Hepatocyte (in vitro differentiated cells): ENCODE results near the gene FEM1C. TPM values are rescaled to one million over a fixed set of nuclear protein-coding genes. Genes with fewer than 3 reads are reported as not detected.

Experiments
- DNase-seq: peaks from one replicate; pipeline ENCODE4 v3.0.0-alpha.2; 2016; ENCODE audit warnings: low spot score
- H2AFZ ChIP-seq: fragments of 200-600 bp; sonication (generic); 2 replicates; pipeline ENCODE4 v1.6.0; 2016; ENCODE audit warnings: antibody characterized with exemption, mild to moderate bottlenecking
- H3K27ac ChIP-seq: fragments of 200-600 bp; sonication (generic); 2 replicates; pipeline ENCODE4 v1.5.1; 2016; ENCODE audit warnings: mild to moderate bottlenecking
- H3K27me3 ChIP-seq: fragments of 200-600 bp; sonication (generic); 2 replicates; pipeline ENCODE4 v1.6.1; 2016
- H3K36me3 ChIP-seq: fragments of 200-600 bp; sonication (generic); replicated peaks from 2 replicates; pipeline ENCODE4 v1.5.1; 2016; ENCODE audit warnings: low read depth; ENCODE audit not compliant: insufficient read depth
- H3K4me1 ChIP-seq: fragments of 200-600 bp; sonication (generic); 2 replicates; pipeline ENCODE4 v1.5.1; 2016; ENCODE audit warnings: mild to moderate bottlenecking, moderate library complexity; ENCODE audit not compliant: insufficient read depth
- H3K4me2 ChIP-seq: fragments of 200-600 bp; sonication (generic); 2 replicates; pipeline ENCODE4 v1.6.0; 2016
- H3K4me3 ChIP-seq: fragments of 200-600 bp; sonication (generic); 2 replicates; pipeline ENCODE4 v1.5.1; 2016; ENCODE audit warnings: mild to moderate bottlenecking
- H3K79me2 ChIP-seq: fragments of 200-600 bp; sonication (generic); 2 replicates; pipeline ENCODE4 v1.6.0; 2017; ENCODE audit warnings: mild to moderate bottlenecking
- H3K9me2 ChIP-seq: fragments of 200-600 bp; sonication (generic); replicated peaks from 2 replicates; pipeline ENCODE4 v1.6.0; 2017; ENCODE audit warnings: mild to moderate bottlenecking; ENCODE audit not compliant: insufficient read depth
- H3K9me3 ChIP-seq: fragments of 200-600 bp; sonication (generic); 2 replicates; pipeline ENCODE4 v1.5.1; 2016; ENCODE audit warnings: low read depth, mild to moderate bottlenecking
- H4K20me1 ChIP-seq: fragments of 200-600 bp; sonication (generic); 2 replicates; pipeline ENCODE4 v1.6.0; 2016; ENCODE audit warnings: mild to moderate bottlenecking; ENCODE audit not compliant: insufficient read depth, poor library complexity, severe bottlenecking
- EZH2 ChIP-seq: fragments of 200-600 bp; sonication (generic); IDR thresholded peaks from 2 replicates; pipeline ENCODE4 v1.6.1; 2016; ENCODE audit warnings: antibody characterized with exemption, mild to moderate bottlenecking, borderline replicate concordance
- EZH2phosphoT487 ChIP-seq: fragments of 200-600 bp; sonication (generic); IDR thresholded peaks from one replicate; pipeline ENCODE4 v1.6.1; 2018; ENCODE audit warnings: antibody characterized with exemption, mild to moderate bottlenecking, low read depth, moderate library complexity; ENCODE audit not compliant: unreplicated experiment, severe bottlenecking
- WGBS: methylation state at CpG from one replicate; pipeline ENCODE4 v1.1.6; 2016; ENCODE audit warnings: low lambda C conversion rate; ENCODE audit errors: missing lambda C conversion rate; 5-methylcytosine and 5-hydroxymethylcytosine counted together
- polyA plus RNA-seq: library from polyadenylated mRNA; unstranded; fragments of >200 nt; fragmentation: Nextera tagmentation; extraction: Ambion mirVana; gene quantifications from 2 replicates; pipeline ENCODE4 v1.2.1, GENCODE V29; 2016
- total RNA-seq: library from RNA; depleted of rRNA; stranded (reverse); fragments of >200 nt; gene quantifications from 2 replicates; pipeline ENCODE4 v1.2.3, GENCODE V29; 2014
- TF ChIP-seq, protein P1 (sequence below): fragments of 200-600 bp; sonication (generic); IDR thresholded peaks from 2 replicates; pipeline ENCODE4 v1.5.1; 2016; ENCODE audit warnings: antibody characterized with exemption, mild to moderate bottlenecking; ENCODE audit not compliant: poor library complexity

Gene FEM1C
- total and polyA plus RNA-seq, 2 experiments from 2014 or later, result 10.7 to 27.0 TPM

DNA sequence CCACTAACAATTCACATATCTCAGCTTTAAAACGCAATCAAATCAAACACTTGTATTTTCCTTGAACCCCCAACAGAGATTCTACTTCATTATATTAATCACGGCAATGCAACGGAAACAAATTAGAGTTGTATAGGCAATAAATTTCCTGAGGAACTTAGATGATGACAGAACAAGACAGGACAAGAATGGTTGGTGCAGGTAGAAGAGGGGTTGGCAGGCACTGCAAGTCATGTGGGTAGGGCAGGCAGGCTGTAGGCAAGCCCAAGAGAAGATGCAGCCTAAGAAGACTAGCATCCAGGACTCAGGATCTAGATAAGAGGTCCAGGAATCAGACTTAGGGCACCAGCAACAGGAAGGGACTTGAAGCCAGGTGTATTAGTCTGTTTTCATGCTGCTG lies 16.6 kb upstream of the FEM1C start:
- Histone ChIP-seq H3K79me2 (no peaks in the 10 kb centered on the region), H3K27me3 (no peaks in the 10 kb centered on the region), H3K4me2 (no peak overlapping the region), H4K20me1 (no peaks in the 10 kb centered on the region), H3K9me2 (no peaks in the 10 kb centered on the region), H3K9me3 (no peaks in the 10 kb centered on the region), H3K4me3 (no peak overlapping the region), H3K4me1 (peaks cover 9% of the 10 kb centered on the region), H2AFZ (no peak overlapping the region), H3K27ac (no peak overlapping the region), H3K36me3 (no peaks in the 10 kb centered on the region)
- 96% methylated on average over 3 of the region's 3 CpGs for WGBS
- DNase-seq, result no peak
- TF ChIP-seq, protein P1, sequence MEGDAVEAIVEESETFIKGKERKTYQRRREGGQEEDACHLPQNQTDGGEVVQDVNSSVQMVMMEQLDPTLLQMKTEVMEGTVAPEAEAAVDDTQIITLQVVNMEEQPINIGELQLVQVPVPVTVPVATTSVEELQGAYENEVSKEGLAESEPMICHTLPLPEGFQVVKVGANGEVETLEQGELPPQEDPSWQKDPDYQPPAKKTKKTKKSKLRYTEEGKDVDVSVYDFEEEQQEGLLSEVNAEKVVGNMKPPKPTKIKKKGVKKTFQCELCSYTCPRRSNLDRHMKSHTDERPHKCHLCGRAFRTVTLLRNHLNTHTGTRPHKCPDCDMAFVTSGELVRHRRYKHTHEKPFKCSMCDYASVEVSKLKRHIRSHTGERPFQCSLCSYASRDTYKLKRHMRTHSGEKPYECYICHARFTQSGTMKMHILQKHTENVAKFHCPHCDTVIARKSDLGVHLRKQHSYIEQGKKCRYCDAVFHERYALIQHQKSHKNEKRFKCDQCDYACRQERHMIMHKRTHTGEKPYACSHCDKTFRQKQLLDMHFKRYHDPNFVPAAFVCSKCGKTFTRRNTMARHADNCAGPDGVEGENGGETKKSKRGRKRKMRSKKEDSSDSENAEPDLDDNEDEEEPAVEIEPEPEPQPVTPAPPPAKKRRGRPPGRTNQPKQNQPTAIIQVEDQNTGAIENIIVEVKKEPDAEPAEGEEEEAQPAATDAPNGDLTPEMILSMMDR, result no peak
- TF ChIP-seq EZH2phosphoT487, result no peak
- TF ChIP-seq EZH2, result no peak

DNA sequence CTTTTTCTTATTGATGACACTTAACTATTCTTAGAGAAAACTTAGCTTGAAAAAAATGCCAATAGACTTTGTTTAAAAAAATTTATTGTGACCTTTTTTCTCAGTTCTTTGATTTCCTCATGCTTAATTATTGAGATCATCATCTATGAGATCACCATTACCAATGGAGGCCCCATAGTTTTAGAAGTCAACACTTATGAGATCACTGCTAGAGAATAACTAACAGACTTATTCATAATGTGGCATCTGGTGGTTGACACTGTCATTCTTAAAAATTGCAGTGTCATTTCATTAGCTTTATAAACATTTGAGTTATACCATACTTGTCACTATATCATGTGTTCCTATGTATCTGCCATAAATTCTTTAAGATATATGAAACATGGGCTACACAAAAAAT lies 14.9 kb upstream of the FEM1C start:
- H3K4me3 ChIP-seq, result no peak overlapping the region
- peaks cover 9% of the 10 kb centered on the region for H3K4me1 ChIP-seq
- no peaks in the 10 kb centered on the region for H3K9me2 ChIP-seq
- H4K20me1 ChIP-seq, result no peaks in the 10 kb centered on the region
- no peaks in the 10 kb centered on the region for H3K79me2 ChIP-seq
- H3K36me3 ChIP-seq, result no peaks in the 10 kb centered on the region
- TF ChIP-seq, protein P1, result no peak
- no peak for TF ChIP-seq EZH2phosphoT487
- TF ChIP-seq EZH2, result no peak
- H2AFZ ChIP-seq, result no peak overlapping the region
- no peak overlapping the region for H3K4me2 ChIP-seq
- no peak for DNase-seq
- H3K27me3 ChIP-seq, result no peaks in the 10 kb centered on the region
- H3K27ac ChIP-seq, result no peak overlapping the region
- no peaks in the 10 kb centered on the region for H3K9me3 ChIP-seq

DNA sequence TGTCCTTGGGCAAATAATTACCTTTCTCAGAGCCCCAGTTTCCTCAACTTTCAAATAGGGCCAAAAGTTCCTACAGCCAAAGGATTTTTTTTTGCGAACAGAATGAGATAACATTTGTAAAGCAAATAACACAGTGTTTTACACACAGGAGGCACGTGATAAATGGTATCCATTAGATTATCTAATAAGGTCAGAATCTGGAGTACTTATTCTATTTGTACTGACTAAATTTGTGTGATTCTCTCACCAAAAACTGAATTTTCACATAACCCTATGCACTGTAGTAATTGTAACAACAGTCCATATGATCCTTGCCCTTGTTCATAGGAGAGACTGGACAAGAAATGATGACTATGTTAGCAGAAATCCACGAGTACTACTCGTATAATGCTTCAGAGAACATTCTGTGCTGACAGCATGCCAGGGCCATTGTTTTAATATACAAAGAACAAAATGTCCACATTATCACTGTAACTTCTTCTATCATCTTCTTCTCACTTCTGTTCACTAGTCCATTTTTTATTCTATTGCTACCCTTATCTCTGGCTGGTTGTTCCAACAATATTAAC lies 13.9 kb upstream of the FEM1C start:
- WGBS, result 45% methylated on average over 4 of the region's 4 CpGs
- Histone ChIP-seq H3K79me2 (no peaks in the 10 kb centered on the region), H3K27ac (peak overlapping the region; percentile 79), H3K27me3 (no peaks in the 10 kb centered on the region), H3K4me1 (peaks cover 9% of the 10 kb centered on the region), H3K9me2 (no peaks in the 10 kb centered on the region), H3K9me3 (no peaks in the 10 kb centered on the region), H3K4me2 (no peak overlapping the region), H4K20me1 (no peaks in the 10 kb centered on the region), H2AFZ (no peak overlapping the region), H3K4me3 (no peak overlapping the region), H3K36me3 (no peaks in the 10 kb centered on the region)
- TF ChIP-seq EZH2phosphoT487, result no peak
- TF ChIP-seq EZH2, result no peak
- TF ChIP-seq, protein P1, result no peak
- DNase-seq, result no peak
